A549 (cell line): ENCODE data around the gene SARS2.

ENCODE experiments used
- JUN ChIP-seq, 2 experiments: fragments of >200 bp; sonication (Bioruptor Twin); formaldehyde crosslinking; IDR thresholded peaks; 2 replicates in 1 of 2; 3 replicates in 1 of 2; pipeline ENCODE4 v1.6.1; 2016 to 2017
- TF ChIP-seq, protein P1 (sequence below): fragments of 200-600 bp; sonication (generic); IDR thresholded peaks from 2 replicates; pipeline ENCODE4 v1.6.1; 2016; ENCODE audit warnings: antibody characterized with exemption, mild to moderate bottlenecking, moderate library complexity

DNA sequence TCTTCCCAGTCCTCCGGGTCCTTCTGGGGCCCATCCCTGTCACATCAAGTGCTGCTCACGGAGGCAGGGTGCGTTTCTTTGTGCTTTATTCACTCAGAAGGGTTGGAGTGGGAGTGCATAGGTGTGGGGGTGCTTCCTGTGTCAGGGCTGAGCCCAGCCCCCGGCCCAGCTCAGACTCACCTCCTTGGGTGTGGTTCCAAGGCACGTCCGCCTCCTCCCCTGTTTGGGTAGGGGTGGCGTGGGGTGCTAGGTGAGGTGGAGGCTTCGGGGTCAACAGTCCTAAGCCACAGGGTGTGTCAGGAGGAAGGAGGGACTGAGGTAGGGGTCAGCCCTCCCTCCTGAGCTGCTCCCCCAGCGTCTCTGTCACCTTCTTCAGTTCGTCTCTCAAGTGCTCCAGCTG lies 21.7 kb downstream of the SARS2 start:
- TF ChIP-seq, protein P1, sequence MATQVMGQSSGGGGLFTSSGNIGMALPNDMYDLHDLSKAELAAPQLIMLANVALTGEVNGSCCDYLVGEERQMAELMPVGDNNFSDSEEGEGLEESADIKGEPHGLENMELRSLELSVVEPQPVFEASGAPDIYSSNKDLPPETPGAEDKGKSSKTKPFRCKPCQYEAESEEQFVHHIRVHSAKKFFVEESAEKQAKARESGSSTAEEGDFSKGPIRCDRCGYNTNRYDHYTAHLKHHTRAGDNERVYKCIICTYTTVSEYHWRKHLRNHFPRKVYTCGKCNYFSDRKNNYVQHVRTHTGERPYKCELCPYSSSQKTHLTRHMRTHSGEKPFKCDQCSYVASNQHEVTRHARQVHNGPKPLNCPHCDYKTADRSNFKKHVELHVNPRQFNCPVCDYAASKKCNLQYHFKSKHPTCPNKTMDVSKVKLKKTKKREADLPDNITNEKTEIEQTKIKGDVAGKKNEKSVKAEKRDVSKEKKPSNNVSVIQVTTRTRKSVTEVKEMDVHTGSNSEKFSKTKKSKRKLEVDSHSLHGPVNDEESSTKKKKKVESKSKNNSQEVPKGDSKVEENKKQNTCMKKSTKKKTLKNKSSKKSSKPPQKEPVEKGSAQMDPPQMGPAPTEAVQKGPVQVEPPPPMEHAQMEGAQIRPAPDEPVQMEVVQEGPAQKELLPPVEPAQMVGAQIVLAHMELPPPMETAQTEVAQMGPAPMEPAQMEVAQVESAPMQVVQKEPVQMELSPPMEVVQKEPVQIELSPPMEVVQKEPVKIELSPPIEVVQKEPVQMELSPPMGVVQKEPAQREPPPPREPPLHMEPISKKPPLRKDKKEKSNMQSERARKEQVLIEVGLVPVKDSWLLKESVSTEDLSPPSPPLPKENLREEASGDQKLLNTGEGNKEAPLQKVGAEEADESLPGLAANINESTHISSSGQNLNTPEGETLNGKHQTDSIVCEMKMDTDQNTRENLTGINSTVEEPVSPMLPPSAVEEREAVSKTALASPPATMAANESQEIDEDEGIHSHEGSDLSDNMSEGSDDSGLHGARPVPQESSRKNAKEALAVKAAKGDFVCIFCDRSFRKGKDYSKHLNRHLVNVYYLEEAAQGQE = no peak
- no peak for TF ChIP-seq JUN (IDR thresholded peaks at IDR 0.05)
